Activated CD4-positive, alpha-beta T cell treated with anti-CD3 and anti-CD28 coated beads, Interleukin-2, amount 10 ng/mL, durations not matched to agents 24 days and 14 days (primary cell): ENCODE measurements around the gene PPFIBP1. TPM values are rescaled to one million over a fixed set of nuclear protein-coding genes. Genes with fewer than 3 reads are reported as not detected.
A peak's percentile ranks its signal among the peaks of the same experiment; 100 is the strongest.

Source experiments
- DNase-seq: peaks from one replicate; pipeline ENCODE4 v3.0.0; 2022
- H3K27ac Mint-ChIP-seq: one replicate; pipeline ENCODE4 v1.8.0; 2022; ENCODE audit warnings: mild to moderate bottlenecking, mixed read lengths
- H3K27me3 Mint-ChIP-seq: one replicate; pipeline ENCODE4 v1.8.0; 2022; ENCODE audit warnings: mixed read lengths
- H3K36me3 Mint-ChIP-seq: one replicate; pipeline ENCODE4 v1.8.0; 2022; ENCODE audit warnings: low read depth, mild to moderate bottlenecking, mixed read lengths
- H3K4me1 Mint-ChIP-seq: one replicate; pipeline ENCODE4 v1.8.0; 2021; ENCODE audit warnings: mixed read lengths
- H3K4me3 Mint-ChIP-seq: one replicate; pipeline ENCODE4 v1.8.0; 2022; ENCODE audit warnings: mild to moderate bottlenecking, moderate library complexity, mixed read lengths
- H3K9me3 Mint-ChIP-seq: one replicate; pipeline ENCODE4 v1.8.0; 2021; ENCODE audit warnings: mixed read lengths
- intact Hi-C: fragments of 100-400 bp; cut with micrococcal nuclease; formaldehyde crosslinking; loops from one replicate; pipeline ENCODE4 v1.15.1; 2023
- total RNA-seq: library from RNA; stranded (reverse); gene quantifications from 2 replicates; pipeline ENCODE4 v1.2.3, GENCODE V29; 2022

The PPFIBP1 gene
- total RNA-seq, 1 donor from 2014 or later: 29.0 TPM

- intact Hi-C loops: no loop called here
- Mint-ChIP-seq H3K4me1 (peaks cover 8% of the 10 kb centered on the region), H3K9me3 (no peaks in the 10 kb centered on the region), H3K27ac (no peak overlapping the region), H3K4me3 (no peak overlapping the region), H3K36me3 (no peaks in the 10 kb centered on the region), H3K27me3 (peaks cover 45% of the 10 kb centered on the region)
- DNase-seq: no peak
Observed at GRCh38 chr12:27517961-27518665, 5.9 kb upstream of the PPFIBP1 start.

- no peaks in the 10 kb centered on the region for H3K9me3 Mint-ChIP-seq
- H3K36me3 Mint-ChIP-seq: no peaks in the 10 kb centered on the region
- intact Hi-C loops: loop anchor here (5.0 to 10.0 kb wide), 6 partner anchors 84 to 586 kb away; partner anchors contain the start of genes BMAL2, FGFR1OP2, INTS13 and MRPS35
- DNase-seq: no peak
- H3K27ac Mint-ChIP-seq: no peak overlapping the region
- peaks cover 50% of the 10 kb centered on the region for H3K27me3 Mint-ChIP-seq
- peaks cover 27% of the 10 kb centered on the region for H3K4me1 Mint-ChIP-seq
- H3K4me3 Mint-ChIP-seq: no peak overlapping the region
Observed at GRCh38 chr12:27521066-27521465, 2.9 kb upstream of the PPFIBP1 start.

- H3K4me1 Mint-ChIP-seq: peaks cover 27% of the 10 kb centered on the region
- intact Hi-C loops: loop anchor here (5.0 to 10.0 kb wide), 6 partner anchors 85 to 587 kb away; partner anchors contain the start of genes BMAL2, FGFR1OP2, INTS13 and MRPS35
- H3K27me3 Mint-ChIP-seq: peaks cover 43% of the 10 kb centered on the region
- no peak for DNase-seq
- H3K9me3 Mint-ChIP-seq: no peaks in the 10 kb centered on the region
- H3K36me3 Mint-ChIP-seq: no peaks in the 10 kb centered on the region
- peak overlapping the region; percentile 3 for H3K4me3 Mint-ChIP-seq
- H3K27ac Mint-ChIP-seq: no peak overlapping the region
Observed at GRCh38 chr12:27521981-27522380, 2.0 kb upstream of the PPFIBP1 start.

- no peaks in the 10 kb centered on the region for H3K9me3 Mint-ChIP-seq
- intact Hi-C loops: loop anchor here (5.0 to 10.0 kb wide), 6 partner anchors 86 to 588 kb away; partner anchors contain the start of genes BMAL2, FGFR1OP2, INTS13 and MRPS35
- H3K4me1 Mint-ChIP-seq: peaks cover 31% of the 10 kb centered on the region
- no peaks in the 10 kb centered on the region for H3K36me3 Mint-ChIP-seq
- H3K27ac Mint-ChIP-seq: peak overlapping the region; percentile 91
- H3K27me3 Mint-ChIP-seq: peaks cover 40% of the 10 kb centered on the region
- H3K4me3 Mint-ChIP-seq: peak overlapping the region; percentile 96
- no peak for DNase-seq
Observed at GRCh38 chr12:27523305-27523641, 733 bp upstream of the PPFIBP1 start.

GRCh38 chr12:27524494-27524835 lies 459 bp downstream of the PPFIBP1 start:
- DNase-seq: no peak
- H3K4me1 Mint-ChIP-seq: peaks cover 35% of the 10 kb centered on the region
- H3K27ac Mint-ChIP-seq: no peak overlapping the region
- H3K27me3 Mint-ChIP-seq: peaks cover 40% of the 10 kb centered on the region
- no peaks in the 10 kb centered on the region for H3K9me3 Mint-ChIP-seq
- H3K4me3 Mint-ChIP-seq: peak overlapping the region; percentile 96
- H3K36me3 Mint-ChIP-seq: peaks cover 2% of the 10 kb centered on the region
- intact Hi-C loops: loop anchor here (1.0 to 10.0 kb wide), 9 partner anchors 10 to 590 kb away; partner anchors contain the start of genes BMAL2, FGFR1OP2, INTS13 and MRPS35

- no peak for DNase-seq
- Mint-ChIP-seq H3K27ac (peak overlapping the region; percentile 23), H3K4me1 (peaks cover 37% of the 10 kb centered on the region), H3K36me3 (peaks cover 2% of the 10 kb centered on the region), H3K9me3 (no peaks in the 10 kb centered on the region), H3K27me3 (peaks cover 35% of the 10 kb centered on the region), H3K4me3 (peak overlapping the region; percentile 96)
- intact Hi-C loops: loop anchor here (1.0 to 10.0 kb wide), 9 partner anchors 9 to 590 kb away; partner anchors contain the start of genes BMAL2, FGFR1OP2, INTS13 and MRPS35
Observed at GRCh38 chr12:27524839-27525753, 1.1 kb downstream of the PPFIBP1 start.

- Mint-ChIP-seq H3K4me3 (no peak overlapping the region), H3K9me3 (no peaks in the 10 kb centered on the region), H3K36me3 (peaks cover 3% of the 10 kb centered on the region), H3K4me1 (peaks cover 39% of the 10 kb centered on the region), H3K27ac (no peak overlapping the region), H3K27me3 (peaks cover 22% of the 10 kb centered on the region)
- intact Hi-C loops: loop anchor here (10.0 kb wide), 2 partner anchors 107 to 593 kb away; partner anchors contain the start of genes FGFR1OP2 and INTS13
- no peak for DNase-seq
Observed at GRCh38 chr12:27527512-27527911, 3.5 kb downstream of the PPFIBP1 start.

GRCh38 chr12:27528788-27529187 lies 4.8 kb downstream of the PPFIBP1 start:
- Mint-ChIP-seq H3K4me3 (no peak overlapping the region), H3K9me3 (no peaks in the 10 kb centered on the region), H3K27me3 (peaks cover 26% of the 10 kb centered on the region), H3K36me3 (peaks cover 3% of the 10 kb centered on the region), H3K27ac (no peak overlapping the region), H3K4me1 (peaks cover 38% of the 10 kb centered on the region)
- intact Hi-C loops: loop anchor here (10.0 kb wide), 2 partner anchors 106 to 594 kb away; partner anchors contain the start of genes FGFR1OP2 and INTS13
- no peak for DNase-seq

GRCh38 chr12:27530157-27530922 lies 6.3 kb downstream of the PPFIBP1 start:
- no peaks in the 10 kb centered on the region for H3K9me3 Mint-ChIP-seq
- H3K4me3 Mint-ChIP-seq: no peak overlapping the region
- H3K27ac Mint-ChIP-seq: no peak overlapping the region
- H3K4me1 Mint-ChIP-seq: peaks cover 41% of the 10 kb centered on the region
- H3K27me3 Mint-ChIP-seq: peaks cover 20% of the 10 kb centered on the region
- no peak for DNase-seq
- intact Hi-C loops: no loop called here
- H3K36me3 Mint-ChIP-seq: peaks cover 5% of the 10 kb centered on the region

- peaks cover 13% of the 10 kb centered on the region for H3K36me3 Mint-ChIP-seq
- intact Hi-C loops: no loop called here
- peaks cover 13% of the 10 kb centered on the region for H3K27me3 Mint-ChIP-seq
- DNase-seq: no peak
- no peak overlapping the region for H3K4me3 Mint-ChIP-seq
- no peak overlapping the region for H3K27ac Mint-ChIP-seq
- peaks cover 36% of the 10 kb centered on the region for H3K4me1 Mint-ChIP-seq
- H3K9me3 Mint-ChIP-seq: no peaks in the 10 kb centered on the region
Observed at GRCh38 chr12:27531896-27532295, 7.9 kb downstream of the PPFIBP1 start.

GRCh38 chr12:27534060-27534764 lies 10.2 kb downstream of the PPFIBP1 start:
- H3K9me3 Mint-ChIP-seq: no peaks in the 10 kb centered on the region
- intact Hi-C loops: loop anchor here (1.0 kb wide), 4 partner anchors 10 to 72 kb away; partner anchors contain the start of gene PPFIBP1
- H3K4me1 Mint-ChIP-seq: peaks cover 33% of the 10 kb centered on the region
- peaks cover 14% of the 10 kb centered on the region for H3K36me3 Mint-ChIP-seq
- H3K27me3 Mint-ChIP-seq: peaks cover 5% of the 10 kb centered on the region
- DNase-seq: peak; percentile 78
- H3K4me3 Mint-ChIP-seq: peak overlapping the region; percentile 58
- peak overlapping the region; percentile 68 for H3K27ac Mint-ChIP-seq

- peaks cover 14% of the 10 kb centered on the region for H3K36me3 Mint-ChIP-seq
- H3K9me3 Mint-ChIP-seq: no peaks in the 10 kb centered on the region
- DNase-seq: no peak
- peak overlapping the region; percentile 68 for H3K27ac Mint-ChIP-seq
- peaks cover 34% of the 10 kb centered on the region for H3K4me1 Mint-ChIP-seq
- peaks cover 5% of the 10 kb centered on the region for H3K27me3 Mint-ChIP-seq
- peak overlapping the region; percentile 58 for H3K4me3 Mint-ChIP-seq
- intact Hi-C loops: loop anchor here (1.0 kb wide), 4 partner anchors 10 to 72 kb away; partner anchors contain the start of gene PPFIBP1
Observed at GRCh38 chr12:27534765-27535161, 10.8 kb downstream of the PPFIBP1 start.
